K562 (cell line): ENCODE data around the gene GLRA3. TPM values are rescaled to one million over a fixed set of nuclear protein-coding genes. Genes with fewer than 3 reads are reported as not detected.

Source experiments
- CREB1 ChIP-seq, 2 experiments: sonication (generic) in 1 of 2; formaldehyde crosslinking in 1 of 2; IDR thresholded peaks; 2 replicates each; pipeline versions ENCODE4 v1.6.1 to v1.8.0; 2012 to 2022; ENCODE audit warnings: inconsistent platforms in 1 of 2, mild to moderate bottlenecking in 1 of 2, missing genetic modification reagents in 1 of 2, moderate library complexity in 1 of 2
- CTCF ChIP-seq, 3 experiments: IDR thresholded peaks in 2 of 3; conservative IDR thresholded peaks in 1 of 3; 2 replicates each; pipeline ENCODE4 v1.5.1; 2011 to 2012; ENCODE audit warnings: low read length in 3 of 3, mild to moderate bottlenecking in 3 of 3, control low read depth in 2 of 3, improper control_type of control experiment in 1 of 3, inconsistent platforms in 1 of 3, low read depth in 1 of 3, mixed read lengths in 1 of 3, moderate library complexity in 1 of 3; ENCODE audit not compliant: insufficient read depth in 2 of 3
- ELF2 ChIP-seq: fragments of 250-450 bp; sonication (Bioruptor Pico); IDR thresholded peaks from 2 replicates; pipeline ENCODE4 v1.5.0; 2021; ENCODE audit warnings: mild to moderate bottlenecking
- ETS1 ChIP-seq: conservative IDR thresholded peaks from 2 replicates; pipeline ENCODE4 v1.6.1; 2011; ENCODE audit warnings: low read depth, mild to moderate bottlenecking, low read length; ENCODE audit not compliant: control insufficient read depth
- KLF6 ChIP-seq: fragments of 250-450 bp; sonication (Bioruptor Pico); IDR thresholded peaks from 2 replicates; pipeline ENCODE4 v1.4.0; 2020; ENCODE audit warnings: mild to moderate bottlenecking, moderate library complexity, borderline replicate concordance
- ZNF174 ChIP-seq: fragments of 250-450 bp; sonication (Bioruptor Pico); IDR thresholded peaks from 2 replicates; pipeline ENCODE4 v1.4.0; 2020; ENCODE audit warnings: mild to moderate bottlenecking
- ZNF518B ChIP-seq: fragments of 250-450 bp; sonication (Bioruptor Pico); IDR thresholded peaks from 2 replicates; pipeline ENCODE4 v1.5.0; 2021; ENCODE audit warnings: mild to moderate bottlenecking, moderate library complexity
- ZSCAN32 ChIP-seq: fragments of 450-650 bp; formaldehyde crosslinking; IDR thresholded peaks from 2 replicates; pipeline ENCODE4 v1.4.0; 2020; ENCODE audit warnings: mild to moderate bottlenecking, moderate library complexity
- polyA plus RNA-seq, 8 experiments: library from polyadenylated mRNA; depleted of rRNA in 4 of 8; stranded (reverse) in 5 of 8; unstranded in 3 of 8; fragments of >200 nt; fragmentation: Nextera tagmentation in 2 of 8; fragmentation: Illumina TruSeq in 1 of 8; extraction: Ambion mirVana in 2 of 8; extraction: Trizol in 1 of 8; gene quantifications; 2 replicates each; pipeline versions ENCODE4 v1.2.1 to v1.2.3, GENCODE V29; 2011 to 2014; ENCODE audit warnings: inconsistent platforms in 1 of 8, missing spikeins in 1 of 8
- total RNA-seq, 7 experiments: library from RNA; depleted of rRNA in 6 of 7; stranded (reverse); fragments of >200 nt in 6 of 7; fragmentation: Illumina TruSeq in 2 of 7; extraction: Trizol in 2 of 7; gene quantifications; 2 replicates each; pipeline versions ENCODE4 v1.2.1 to v1.2.3, GENCODE V29; 2011 to 2021; ENCODE audit warnings: low replicate concordance in 1 of 7

GLRA3 gene
- total and polyA plus RNA-seq, 9 of the 15 experiments (the other 6 are each of a cell fraction or from before 2014, with no cell fraction given) = 0.06 to 0.14 (median 0.08) TPM; not detected in 2

- TF ChIP-seq ETS1 (no peak), ZSCAN32 (CRISPR knock-in tag) (no peak), CREB1 (IDR thresholded peaks at IDR 0.05) (no peak), CREB1 (CRISPR knock-in tag; IDR thresholded peaks at IDR 0.05) (no peak), CTCF (IDR thresholded peaks at IDR 0.05 in 2 of 3, conservative IDR thresholded peaks at IDR 0.05 in 1 of 3; ENCODE audit: insufficient read depth in 2 of 3, low read depth in 1 of 3, low read length in 3 of 3) (no peak), ZNF518B (CRISPR knock-in tag) (no peak), ELF2 (CRISPR knock-in tag) (no peak), KLF6 (CRISPR knock-in tag) (no peak), ZNF174 (no peak)
These were observed 65.5 kb downstream of the GLRA3 start (continued) for GRCh38 chr4:174763454-174764104.
